Stimulated activated CD4-positive, alpha-beta T cell treated with anti-CD3 and anti-CD28 coated beads, Interleukin-15, amount 100 ng/mL, for 1 hour (primary cell): ENCODE data around the gene LCP2.
"Not testable (repeated sequence)": the region's sequence is repeated elsewhere in the genome, so short reads cannot be mapped to it uniquely, and the experiment has no call there.

Experiments
- DNase-seq, 2 donors: peaks; one replicate each; pipeline ENCODE4 v3.0.0-alpha.2; 2020; ENCODE audit warnings: low read depth in 1 of 2, low spot score in 1 of 2

The LCP2 gene

DNA sequence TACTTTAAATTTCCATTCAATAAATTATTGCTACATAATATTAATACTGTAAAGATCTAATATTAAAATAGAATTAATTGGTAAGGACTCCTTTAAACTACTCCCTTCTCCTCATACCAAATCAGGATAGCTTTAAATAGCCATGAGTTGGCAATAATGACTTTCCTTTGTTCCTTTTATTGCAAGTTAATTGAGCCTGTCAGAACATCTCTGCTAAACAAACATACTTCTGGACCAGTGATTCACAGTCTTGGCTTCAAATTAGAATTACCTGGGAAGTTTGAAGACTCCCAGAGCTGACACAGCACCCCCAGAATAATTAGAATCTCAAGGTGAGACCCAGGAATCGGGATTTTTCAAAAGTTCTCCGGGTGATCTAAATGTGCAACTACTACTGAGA, 46.1 kb downstream of the LCP2 start:
- no peak for DNase-seq

DNA sequence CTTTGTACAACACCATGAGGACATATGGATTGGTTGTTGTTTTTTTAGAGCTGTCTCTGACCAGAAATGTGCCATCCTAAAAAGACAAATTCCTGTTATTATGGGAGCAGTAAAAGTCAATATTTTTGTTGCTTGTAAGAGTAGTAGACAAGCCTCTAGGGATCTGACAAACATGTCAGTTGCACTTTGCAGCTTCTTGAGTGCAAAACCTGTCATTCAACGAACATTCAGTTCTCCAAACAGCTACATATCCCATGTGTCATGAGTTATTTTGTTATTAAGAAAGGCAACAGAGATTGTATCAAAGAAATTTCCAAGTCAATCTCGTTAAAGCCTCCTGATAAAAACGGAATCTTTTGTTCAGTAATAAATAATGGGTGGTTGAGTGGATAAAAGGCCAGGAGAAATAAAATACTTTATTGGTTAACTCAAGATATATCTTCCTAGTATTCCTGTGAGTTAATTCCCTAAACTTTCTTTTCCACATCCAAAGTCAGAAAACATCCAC, 46.7 kb downstream of the LCP2 start:
- DNase-seq = no peak

DNA sequence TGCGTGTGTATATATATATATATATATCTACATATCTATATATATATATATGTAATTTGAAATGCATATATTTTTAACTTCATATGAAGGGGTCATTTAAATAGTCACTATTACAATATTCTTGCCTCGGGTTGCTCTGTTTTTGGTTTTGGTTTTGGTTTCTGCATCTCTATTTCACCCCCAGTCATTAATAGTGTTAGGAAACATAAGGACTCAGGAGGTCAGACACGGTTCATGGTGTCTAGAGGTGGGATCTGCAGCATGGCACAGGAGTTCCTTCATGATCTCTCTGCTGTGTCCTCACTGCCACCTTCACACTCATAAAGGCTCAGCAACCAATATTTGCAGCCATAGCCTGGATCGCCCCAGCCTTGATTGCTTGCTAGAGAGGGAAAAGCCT, 48.2 kb downstream of the LCP2 start:
- no peak for DNase-seq

DNA sequence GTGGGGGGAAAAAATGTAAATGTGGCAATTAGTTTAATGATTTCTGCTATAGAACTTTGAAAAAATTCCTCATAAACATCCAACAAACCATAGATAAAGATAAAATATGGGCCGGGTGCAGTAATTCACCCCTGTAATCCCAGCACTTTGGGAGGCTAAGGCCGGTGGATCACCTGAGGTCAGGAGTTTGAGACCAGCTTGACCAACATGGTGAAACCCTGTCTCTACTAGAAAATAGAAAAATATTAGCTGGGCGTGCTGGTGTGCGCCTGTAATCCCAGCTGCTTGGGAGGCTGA, 48.7 kb downstream of the LCP2 start:
- DNase-seq = not testable (repeated sequence)

DNA sequence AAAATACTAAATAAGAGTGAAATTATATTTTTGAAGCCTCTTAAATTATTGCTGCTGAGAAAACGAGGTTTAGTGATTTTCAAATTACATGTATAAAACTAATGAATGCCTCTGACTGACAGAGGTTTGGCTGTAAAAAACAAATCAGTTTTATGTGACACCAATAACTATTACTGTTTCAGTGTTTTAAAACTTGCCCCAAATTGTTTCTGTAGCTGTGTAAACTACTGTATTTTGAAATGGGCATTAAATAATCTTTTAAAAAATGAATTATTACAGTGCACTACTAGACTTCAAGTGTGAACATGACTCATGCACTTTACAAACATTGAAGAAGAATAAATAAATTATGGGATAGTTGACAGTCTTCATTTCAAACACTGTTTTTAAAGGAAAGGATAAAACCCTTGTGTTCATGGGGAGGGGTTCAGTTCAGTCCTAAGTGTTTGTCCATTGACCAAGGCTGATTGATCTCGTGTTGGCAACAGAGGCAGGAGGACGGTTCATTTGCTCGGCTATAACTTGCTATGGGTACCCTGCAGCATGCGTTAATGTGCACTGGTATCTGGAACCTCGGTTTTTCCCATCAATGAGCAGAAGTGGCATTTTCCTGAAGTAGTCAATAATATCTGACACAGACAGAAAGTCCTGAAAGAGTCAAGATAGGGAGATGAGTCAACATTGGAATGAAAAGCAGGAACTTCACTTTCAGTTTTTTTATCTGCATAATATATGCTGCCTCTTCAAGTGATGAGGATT, 49.2 kb downstream of the LCP2 start:
- DNase-seq = no peak

DNA sequence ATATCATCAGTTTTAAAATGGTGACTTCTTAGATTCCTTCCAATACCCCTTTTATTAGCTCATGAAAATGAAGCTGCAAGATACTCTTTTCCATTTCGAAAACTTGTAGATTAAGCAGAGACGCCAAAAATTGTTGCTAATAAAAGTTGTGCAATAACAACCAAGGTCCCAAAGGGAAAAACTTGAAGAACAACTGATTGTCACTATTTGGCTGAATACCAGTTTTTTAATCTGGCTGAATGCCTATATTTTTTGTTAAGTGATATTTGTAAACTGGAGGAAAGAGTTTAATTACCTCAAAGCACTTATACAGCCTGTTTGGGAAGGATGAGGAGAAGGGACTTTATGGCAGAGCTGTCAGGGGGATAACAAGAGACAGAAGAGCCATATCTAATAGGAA, 50.2 kb downstream of the LCP2 start:
- no peak for DNase-seq

DNA sequence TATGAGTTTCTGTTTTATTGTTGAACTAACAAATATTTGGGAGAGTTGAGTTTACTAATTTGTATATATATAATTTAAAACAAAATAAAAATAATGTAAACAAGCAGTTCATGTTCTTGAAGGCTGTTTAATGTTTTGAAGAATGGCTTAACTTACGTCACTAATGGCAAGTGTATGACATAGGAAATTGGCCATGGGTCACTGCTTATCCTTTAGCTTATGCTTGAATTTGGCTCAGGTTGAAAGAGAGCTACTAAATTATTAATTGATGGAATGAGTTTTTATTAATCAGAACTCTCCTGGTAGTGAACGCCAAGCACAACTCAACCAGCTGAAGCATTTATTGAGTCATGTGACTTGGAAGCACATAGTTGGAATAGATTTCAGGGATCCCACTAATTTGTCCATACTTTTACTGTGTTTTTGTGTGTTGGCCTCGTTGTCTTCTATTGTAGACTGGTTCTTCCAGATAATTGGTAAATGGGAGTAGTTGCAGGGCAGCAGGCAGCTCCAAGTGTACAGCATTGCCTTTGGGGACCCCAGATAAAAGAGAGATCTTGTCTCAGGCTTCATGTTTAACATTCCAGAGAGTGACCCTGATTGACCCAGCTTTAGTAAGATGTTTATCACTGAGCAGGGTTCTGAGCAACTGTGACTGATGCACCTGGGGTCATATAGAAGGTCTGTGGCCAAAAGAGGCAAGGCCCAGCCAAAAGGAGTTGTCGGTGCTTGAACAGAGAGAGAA, 51.3 kb downstream of the LCP2 start:
- no peak for DNase-seq

DNA sequence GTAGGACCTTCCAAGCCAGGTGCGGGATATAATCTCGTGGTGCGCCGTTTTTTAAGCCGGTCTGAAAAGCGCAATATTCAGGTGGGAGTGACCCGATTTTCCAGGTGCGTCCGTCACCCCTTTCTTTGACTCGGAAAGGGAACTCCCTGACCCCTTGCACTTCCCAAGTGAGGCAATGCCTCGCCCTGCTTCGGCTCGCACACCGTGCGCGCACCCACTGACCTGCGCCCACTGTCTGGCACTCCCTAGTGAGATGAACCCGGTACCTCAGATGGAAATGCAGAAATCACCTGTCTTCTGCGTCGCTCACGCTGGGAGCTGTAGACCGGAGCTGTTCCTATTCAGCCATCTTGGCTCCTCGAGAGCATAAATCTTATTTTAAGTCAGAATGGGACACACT, 52.1 kb downstream of the LCP2 start:
- not testable (repeated sequence) for DNase-seq

DNA sequence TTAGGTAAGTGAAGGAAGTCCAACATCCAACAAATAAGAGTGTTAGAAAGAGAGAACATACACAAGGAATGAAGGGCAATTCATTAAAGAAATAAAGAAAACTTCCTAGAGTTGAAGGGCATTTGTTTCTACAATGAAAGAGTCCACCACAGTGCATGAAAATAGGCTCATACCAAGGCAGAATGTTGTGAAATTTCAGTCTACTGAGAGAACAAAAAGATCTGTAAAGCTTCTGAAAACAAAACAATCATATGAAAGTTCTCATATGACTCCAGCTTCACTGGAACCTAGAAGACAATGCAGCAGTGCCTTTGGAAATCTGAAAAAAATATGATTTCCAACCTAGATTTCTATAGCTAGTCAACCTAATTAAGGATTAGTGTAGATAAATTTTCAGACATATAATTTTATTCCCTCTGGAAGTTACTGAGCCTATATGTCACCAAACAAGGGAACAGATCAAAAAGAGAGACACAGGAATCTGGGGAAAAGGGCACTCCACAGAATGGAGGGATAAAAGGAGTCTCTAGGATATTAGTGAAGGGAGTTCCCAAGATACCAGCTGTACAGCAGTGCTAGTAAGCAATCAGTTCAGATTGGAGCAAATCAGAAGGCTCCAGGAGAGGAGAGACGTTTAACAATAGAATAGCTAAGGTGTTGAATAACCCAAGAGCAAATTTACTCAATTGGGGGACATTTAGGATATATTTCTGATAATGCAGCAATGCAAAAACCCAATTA, 59.0 kb downstream of the LCP2 start:
- DNase-seq = no peak

DNA sequence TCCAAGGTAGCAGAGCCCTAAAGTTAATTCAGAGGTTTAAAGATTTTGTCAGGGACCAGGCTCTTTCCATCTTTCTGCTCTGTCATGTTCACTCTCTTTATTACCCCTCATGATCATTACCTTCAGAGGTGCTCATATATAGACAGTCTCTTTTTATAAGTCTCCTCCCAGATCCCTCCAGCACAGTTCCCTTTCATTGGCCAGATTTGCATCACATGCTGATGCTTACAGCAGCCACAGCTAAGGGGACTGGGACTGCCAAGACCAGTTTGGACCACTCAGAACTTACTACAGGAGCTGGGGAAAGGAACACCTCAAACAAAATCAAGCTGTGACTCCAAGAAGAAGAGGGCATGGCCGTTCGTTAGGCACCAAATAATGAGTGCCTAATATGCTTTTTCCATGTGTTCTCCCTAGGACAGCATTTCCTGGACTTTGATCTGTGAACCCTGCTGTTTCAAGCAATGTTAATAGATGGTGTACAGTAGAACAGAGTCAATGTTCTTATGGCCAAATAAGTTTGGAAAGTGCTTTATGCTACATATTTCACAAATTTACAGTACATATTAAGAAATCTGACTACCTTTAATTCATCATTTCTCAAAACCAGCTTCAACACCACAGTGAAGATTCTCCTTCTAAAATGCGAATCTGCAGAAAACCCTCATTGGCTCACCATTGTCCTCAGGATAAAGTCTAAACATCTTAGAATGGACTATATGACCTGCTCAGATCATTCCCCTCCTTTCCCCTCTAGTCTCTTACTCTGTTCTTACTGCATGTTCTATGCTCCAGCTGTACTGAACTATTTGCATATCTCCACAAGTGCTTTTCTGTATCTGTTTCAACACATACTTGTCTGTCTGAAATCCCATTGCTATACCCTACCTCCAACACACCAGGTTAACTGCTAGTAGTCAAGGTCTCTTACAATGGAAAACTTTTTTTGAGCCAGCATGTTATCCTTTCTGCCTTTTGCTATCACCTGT, 61.4 kb downstream of the LCP2 start:
- no peak for DNase-seq

DNA sequence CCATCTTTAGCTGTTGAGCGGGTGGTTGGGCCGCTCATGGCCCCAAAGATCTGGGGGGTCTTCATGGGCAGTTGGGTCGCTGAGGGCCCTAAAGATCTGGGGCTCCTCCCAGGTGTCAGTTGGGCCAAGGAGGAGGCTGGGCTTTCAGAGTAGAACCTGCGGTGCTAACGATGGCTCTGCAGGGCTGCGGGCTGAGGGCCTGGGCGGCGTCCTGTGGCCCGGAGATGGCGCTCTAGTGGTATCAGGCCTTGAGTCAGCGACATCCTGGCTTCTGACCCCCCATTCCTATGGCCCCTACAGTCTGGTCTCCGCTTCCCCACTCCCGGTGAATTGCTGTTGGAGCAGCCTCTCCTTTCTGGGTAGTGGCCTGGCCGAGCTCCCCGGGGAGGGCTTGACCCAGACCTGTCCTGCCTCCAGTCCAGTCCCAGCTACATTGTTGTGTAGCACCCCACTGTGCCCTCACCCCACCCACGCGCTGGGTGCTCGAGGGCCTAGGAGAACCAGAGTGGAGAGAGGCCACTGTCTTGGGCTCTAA, 64.2 kb downstream of the LCP2 start:
- DNase-seq = no peak

DNA sequence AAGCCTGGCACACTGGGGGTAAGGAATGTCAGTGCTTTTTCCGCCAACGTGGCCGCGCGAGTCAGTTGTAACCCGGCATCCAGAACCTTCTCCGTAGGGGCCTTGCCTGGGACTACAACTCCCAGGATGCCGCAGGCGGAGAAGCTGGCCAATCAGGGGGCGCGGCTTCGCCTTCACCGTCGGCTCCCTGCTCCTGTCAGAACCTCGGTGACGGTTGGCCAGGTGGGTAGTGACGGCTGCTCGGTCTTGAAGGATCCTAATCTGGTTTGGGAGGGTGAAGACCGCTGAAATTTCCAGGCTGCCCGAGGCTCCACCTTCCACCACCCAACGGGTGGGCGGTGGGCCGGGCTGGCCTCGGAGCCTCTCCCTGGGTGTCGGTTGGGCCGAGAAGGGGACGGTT, 64.8 kb downstream of the LCP2 start, which contains the start of gene C5orf58:
C5orf58 (plus strand) TSS at position 200 of the 400 bp plus-strand sequence. CDS start 1,992 bp downstream, outside the sequence.
- DNase-seq = no peak

DNA sequence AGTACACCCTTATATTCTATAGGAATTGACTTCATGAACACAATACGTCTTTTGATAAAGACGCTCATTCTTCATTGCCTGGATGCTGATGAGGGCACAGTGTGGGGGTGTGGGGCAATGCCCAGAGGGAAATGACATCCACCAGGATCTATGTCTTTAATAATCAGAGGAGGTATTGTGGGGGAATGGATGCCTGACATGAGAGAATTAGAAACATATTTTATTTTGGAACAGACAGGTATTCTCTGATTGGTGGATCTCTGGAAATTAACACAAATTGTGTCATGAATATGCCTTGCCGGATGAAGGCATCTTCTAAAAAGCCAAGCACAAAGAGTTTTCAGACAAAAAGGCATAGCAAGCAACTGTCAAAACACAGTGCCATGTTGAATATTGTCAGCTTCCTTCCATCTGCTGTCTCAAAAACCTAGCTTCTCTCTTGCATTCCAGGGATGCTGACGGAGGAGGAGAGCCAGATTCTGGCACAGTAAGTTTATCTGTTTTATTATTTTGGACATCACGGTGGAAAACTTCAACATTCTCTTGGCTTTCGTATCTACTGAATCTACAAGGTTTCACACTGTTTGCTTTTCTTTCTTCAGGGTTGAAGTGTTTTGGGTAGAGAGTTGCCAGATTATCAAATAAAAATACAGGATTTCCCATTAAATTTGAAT, 68.7 kb downstream of the LCP2 start:
- DNase-seq = no peak

DNA sequence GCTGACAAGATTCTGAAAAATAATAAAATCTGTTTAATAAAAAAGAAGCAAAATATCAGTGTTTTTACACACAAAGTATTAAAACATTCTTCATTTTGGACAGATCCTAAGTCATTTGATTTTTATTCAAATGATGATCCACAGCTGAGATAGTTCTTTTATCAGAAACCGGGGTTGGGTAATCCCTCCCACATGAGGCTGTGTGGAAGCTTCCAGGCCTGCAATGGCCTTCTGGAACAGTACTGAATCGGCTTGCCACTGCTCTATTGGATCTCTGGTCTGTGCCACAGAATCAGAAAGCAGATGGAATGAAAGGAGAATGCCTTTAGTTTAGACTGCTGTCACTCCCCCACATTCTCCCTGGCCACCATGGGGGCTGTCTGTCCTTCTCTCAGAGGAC, 70.9 kb downstream of the LCP2 start:
- no peak for DNase-seq

DNA sequence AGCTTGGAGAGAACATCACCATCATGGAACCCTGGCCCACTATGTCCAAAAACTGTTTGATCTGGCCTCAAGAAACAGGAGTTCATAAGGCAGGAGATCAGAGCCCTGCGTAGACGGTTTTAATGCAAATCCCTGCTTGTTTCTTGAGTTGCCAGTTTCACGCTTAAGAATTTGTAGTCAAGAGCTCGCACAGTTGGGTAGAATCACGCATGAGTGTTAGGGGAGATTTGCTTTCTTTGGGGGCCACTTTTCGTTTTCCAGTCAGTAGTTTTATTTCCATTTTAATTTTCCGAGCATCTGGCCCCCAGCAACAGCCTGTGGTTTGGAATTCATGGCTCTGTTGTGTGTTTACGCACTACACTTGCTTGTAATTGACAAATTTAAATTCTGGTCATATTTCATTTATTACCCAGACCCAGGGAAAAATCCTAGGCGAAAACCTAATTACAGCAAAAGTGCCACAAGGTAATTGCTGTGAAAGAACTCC, 71.4 kb downstream of the LCP2 start:
- no peak for DNase-seq

DNA sequence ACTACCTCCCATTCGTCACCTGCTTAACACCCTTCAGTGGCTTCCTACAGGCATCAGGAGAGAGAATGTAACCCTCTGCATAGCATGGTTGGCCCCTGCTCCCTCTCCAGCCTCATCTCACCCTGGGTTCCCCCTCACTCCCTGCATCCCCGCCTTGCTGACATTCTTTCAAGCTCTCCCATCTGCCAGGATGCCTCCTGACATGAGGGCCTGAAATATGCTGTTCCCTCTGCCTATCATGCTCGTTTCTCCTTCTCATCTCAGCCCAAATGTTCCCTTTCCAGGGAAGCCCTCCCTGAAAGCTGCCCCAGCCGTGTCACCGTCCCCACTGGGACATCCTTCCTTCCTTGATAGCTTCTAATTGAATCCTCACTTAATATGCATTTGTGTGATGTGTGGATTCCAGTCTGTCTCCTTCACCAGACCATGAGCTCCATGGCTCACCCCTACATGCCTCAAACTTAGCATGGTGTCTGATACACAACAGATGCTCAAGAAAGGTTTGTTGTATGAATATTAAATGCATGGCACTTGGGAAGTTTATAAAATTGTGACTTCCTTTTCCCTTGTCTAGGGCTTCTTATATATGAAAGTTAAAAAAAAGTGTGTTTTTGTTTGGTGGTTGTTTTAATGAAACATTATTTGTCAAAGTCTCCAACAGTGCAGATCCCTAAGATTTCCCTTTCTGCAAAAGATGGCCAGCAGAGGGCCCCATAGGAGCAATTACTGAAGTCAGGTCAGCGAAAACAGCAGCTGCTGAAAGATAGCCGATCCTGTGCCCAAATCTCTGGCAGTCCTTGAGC, 72.0 kb downstream of the LCP2 start:
- DNase-seq = peak; percentile 51 to 60

DNA sequence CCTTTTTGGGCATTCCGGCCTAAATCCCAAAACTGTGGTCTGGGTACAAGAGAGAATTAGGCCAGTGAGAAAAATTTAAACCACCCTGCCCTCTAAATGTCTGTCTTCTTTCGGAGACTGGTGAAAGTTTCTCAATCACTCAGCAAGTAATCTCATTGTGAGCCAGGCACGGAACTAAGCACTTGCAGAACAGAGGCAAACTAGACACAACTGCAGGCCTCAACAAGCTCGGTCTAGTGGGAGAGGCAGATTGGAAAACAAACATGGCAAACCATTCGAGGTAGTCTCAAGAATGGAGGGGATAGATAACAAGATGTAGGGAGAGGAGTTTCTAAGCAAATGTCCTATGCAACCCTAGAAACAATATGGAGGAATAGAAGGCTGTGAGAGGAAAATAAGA, 73.7 kb downstream of the LCP2 start:
- DNase-seq = no peak

DNA sequence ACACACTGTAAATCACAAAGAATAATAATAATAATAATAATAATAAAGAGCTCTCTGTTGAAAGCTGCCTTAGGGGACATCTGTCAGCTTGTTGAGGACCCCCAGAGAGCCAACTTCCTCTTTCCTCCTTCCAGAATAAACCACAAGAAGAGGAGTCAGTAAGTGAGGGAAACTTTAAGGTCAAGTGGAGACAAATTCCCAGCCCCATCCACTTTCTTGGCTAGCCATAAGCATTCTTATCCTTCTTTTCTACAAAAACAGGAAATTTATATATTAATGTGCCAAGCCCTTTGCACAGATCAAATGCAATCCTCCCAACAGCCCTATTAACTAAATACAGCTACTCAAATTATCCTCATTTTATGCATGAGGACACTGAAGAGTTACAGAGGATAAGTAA, 74.2 kb downstream of the LCP2 start:
- no peak for DNase-seq

DNA sequence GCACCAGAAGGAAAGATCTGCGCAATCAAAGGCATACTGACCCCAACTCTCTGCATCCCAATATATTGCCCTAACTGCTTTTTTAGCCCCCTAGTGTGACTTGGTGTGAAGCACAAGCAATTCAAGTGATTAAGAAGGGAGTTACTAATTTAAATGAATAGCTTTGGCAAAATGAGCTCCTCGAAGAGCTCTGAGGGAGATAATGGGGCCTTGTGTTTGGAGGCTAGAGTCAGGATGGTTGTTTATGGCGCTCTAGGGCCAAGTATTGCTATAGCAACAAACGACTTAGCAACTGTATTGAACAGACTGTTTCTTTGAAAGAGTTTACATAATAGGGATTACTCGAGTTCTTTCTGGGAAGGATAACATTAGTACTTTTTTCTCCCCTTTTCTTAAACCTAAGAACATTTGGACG, 76.2 kb downstream of the LCP2 start:
- no peak for DNase-seq
